HG03575 (cell line): ENCODE data around the gene SLC12A8.

Experiments used
- ATAC-seq: cut with Tn5 transposase; IDR thresholded peaks from one replicate; pipeline ENCODE4 v1.9.1; 2021; ENCODE audit not compliant: unreplicated experiment, insufficient number of reproducible peaks, low FRiP score; ENCODE audit errors: extremely low read depth

The SLC12A8 gene

DNA sequence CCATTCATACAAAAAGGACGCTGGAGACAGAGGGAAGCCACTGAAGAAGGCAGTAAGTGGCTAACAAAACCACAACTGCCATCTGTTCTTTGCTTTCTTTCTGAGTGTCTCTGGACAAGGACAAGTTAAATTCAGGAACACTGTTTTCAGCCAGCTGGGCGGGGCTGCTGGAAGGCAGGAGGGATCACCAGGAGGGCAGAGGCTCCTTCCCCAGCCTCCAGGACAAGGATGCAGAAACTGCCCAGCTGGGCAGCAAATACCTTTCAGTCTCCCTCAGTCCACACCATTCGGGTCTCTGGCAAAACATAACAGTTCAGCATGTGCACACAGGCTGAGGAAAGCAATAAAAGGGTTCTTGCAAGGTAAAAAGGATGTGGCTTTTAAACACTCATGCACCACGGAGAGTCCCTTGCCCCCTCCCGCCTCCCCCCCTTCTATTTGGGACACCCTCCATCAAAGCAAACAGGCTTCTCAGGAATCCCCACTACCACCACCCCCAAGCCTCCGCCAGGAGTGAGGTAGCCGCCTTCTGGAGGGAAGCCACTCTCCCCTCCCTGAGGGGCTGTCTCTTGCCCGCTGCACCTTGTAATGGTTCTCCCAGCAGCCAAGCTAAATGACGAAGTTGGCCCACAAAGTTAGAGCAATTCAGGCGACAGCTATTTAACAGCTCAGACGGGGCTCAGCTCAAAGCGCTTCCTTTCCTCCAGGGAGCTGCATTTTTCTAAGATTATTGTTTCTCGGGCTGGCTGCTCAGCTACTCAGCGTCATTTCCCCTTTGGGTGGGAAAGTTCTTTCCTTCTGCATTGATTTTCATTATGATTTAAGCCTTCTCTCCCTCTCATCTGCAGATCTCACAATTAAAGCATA, 160.6 kb downstream of the SLC12A8 start:
- no peak for ATAC-seq

DNA sequence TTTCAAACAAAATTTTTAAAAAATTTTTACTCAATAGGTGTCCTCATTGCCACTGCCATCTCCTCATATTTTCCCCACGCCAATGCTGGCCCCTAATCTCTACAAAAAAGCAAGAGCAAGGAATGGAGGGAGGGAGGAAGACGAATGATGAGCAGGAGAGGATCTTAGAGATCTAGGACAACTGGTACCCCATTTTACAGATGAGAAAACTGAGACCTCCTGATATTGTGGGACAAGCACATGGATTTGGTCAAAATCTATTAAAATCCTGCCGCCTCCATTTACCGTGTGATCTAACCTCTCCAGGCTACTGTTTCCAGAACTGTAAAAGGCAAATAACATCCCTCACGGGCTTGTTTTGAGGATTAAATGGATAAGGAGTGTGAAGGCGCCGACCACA, 161.3 kb downstream of the SLC12A8 start:
- no peak for ATAC-seq

DNA sequence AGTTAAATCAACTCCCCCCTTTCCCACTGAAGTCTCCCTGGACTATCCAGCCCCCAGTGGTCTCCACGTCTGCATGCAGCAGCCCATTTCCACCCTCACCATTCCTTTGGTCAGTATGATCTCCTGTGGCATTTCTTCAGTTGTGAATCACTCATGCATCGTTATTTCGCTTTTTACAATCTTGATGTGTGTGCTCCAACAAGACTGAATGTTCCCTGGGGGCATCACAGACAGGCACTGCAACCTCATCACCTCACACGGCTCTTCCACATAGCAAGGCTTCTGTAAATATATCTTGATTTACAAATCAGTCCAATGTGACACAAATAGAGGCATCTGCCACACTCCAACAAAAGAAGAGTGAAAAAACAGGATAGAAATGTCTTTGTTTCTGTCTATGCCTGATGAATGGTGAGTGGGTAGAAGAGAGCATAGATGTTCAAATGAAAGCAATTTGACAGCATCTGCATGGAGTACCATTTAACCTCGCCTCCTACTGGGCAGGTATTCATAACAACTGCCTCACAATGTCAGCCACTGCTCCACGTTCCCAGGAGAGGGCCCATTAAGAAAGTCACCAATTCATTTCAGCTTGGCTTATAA, 162.0 kb downstream of the SLC12A8 start:
- no peak for ATAC-seq

DNA sequence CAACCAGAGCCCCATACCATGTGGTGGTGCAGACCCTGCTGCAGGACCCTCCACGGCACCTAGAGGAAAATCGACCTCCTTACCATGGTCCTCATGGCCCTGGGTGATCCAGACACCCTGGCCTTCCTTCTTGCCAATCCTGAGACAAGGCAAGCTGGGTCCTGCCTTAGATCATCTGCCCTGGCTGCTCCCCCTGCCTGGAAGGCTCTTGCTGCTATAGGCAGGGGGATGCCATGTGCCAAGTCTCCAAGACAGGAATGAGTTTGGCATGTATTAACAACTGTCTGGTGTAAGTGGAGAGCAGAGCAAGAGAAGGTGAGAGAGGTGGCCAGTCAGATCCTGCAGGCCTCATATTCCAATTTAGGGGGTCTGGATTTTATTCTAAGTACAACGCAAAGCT, 164.3 kb downstream of the SLC12A8 start:
- ATAC-seq = no peak

DNA sequence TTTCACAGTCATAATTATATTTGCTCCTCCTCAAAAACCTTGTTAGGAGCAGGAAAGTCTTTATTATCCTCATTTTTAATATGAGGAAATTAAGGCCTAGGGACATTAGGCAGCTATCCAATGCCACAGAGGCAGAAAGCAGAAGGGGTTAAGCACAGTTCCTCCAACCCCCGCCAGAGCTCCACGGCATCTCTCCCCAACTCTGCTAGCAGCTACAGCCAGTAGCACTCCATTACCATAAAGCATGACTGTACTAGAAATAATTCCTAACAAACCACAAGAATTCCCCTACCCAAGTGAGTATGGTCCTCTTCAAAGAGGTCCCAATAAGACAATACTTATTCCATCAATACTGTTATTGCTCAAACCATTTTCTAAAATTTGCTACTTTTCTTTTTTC, 166.6 kb downstream of the SLC12A8 start:
- no peak for ATAC-seq

DNA sequence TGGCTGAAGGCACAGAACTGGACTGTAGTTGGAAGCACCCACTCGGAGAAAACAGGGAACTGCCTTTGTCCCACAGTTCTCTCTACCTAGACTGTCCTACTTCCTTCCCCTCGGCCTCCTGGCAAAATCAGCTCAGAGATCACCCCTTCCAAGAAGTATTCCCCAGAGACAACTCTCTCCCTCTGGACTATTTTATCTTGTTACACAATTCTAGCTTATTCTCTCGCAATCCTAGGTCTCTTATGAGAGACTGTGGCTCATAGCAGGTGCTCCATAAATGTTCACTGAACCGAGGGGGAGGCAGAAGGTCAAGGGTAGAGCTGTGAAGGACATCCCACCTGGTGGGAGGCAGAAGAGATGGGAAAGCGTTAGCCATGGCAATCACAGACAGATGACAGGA, 167.4 kb downstream of the SLC12A8 start:
- no peak for ATAC-seq

DNA sequence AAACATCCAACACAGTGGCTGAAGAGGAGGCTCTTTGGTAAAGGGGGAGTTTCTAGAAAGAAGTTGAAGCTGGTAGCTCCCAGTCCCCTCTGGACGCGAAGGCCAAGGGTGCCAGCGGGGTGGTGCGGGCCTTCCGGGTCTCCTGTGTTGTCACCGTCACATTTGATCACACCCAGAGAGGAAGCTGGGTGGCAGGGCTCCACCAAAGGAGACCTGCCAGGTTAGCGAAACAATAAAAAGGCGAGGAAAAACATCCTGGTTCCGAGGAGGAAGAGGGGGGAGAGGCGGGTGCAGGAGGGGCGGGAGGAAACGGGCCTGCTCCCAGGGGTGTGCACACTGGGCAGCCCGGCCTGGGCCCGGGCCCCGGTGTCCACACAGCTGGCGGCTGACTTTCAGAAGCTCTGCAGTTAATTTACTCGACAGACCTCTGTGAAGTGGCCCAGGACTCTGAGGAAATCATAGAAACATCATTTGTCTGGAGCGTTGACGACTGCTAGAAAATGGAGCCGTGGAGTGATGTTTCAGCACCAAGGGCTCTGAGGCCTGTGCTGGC, 168.9 kb downstream of the SLC12A8 start:
- no peak for ATAC-seq

DNA sequence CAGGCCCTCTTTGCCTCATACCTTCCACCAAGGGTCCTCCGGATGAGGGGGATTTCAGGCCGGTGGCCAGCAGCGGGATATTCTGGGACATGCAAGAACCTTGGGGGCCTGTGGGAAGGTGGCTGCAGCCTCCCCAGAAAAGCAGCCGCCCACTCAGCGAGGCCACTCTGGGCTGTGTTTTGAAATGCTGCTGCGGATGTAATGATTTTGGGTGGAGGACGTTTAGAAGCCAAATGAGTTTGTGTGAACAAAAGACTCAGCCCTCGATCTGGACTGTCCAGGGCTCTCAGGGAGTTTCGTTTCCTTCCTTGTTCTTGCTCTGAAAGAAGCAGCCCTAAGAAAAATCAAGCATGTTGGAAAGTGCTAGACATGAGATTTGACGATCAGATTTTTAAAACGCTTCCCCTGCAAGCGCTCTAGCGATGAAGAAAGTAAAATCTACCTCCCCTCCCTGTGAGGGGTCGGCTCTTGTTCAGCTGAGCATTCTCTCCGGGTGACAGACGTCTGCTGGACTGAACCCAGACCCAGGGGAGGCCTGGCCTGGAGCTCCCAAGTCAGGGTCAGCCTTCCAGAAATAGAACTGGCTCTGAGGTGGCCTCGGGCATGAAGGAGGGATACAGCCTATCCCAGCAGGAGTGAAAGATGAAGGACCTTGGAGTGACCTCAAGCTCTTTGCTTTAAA, 169.7 kb downstream of the SLC12A8 start:
- no peak for ATAC-seq

DNA sequence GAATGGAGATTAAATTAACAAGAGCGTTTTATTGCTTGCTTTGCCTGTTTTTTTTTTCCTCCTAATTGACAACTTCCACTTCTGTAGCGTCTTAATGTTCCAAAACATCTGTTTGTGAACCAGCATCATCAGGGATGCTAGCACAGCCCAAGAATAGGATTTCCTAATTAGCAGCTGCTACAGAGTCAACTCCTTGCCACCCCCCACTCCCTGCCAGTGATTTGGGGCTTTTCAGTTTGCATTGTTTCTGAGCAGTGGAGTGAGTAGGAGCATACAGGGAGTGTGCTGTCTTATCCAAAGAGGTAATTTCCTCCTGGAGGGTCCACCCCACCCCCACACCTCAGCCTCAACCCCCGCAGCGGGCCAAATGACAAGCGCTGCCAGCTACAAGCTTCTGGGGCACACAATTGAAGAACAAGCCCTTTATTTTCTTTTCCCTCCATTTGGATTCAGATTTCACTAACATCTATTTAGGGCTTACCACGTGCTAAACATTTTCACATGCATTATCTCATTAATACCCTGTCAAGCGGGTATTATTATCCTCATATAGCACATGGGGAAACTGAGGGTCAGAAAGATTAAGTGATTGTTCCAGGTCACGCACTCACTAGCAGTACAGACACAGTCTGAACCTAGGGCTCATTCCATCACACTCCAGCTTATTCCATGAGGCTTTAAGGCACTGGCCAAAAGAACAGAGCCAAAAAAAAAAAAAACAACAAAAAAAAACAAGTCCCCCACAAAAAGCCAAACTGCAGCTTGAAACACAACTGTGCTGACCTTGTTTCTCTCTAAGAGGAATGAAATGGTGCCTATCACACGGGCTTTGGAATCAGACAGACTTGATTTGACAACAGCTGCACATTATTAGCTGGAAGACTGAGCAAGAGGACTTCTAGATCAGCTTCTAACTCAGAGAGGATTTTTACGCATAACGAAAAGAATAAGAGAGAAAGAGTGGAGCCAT, 173.1 kb downstream of the SLC12A8 start:
- no peak for ATAC-seq

DNA sequence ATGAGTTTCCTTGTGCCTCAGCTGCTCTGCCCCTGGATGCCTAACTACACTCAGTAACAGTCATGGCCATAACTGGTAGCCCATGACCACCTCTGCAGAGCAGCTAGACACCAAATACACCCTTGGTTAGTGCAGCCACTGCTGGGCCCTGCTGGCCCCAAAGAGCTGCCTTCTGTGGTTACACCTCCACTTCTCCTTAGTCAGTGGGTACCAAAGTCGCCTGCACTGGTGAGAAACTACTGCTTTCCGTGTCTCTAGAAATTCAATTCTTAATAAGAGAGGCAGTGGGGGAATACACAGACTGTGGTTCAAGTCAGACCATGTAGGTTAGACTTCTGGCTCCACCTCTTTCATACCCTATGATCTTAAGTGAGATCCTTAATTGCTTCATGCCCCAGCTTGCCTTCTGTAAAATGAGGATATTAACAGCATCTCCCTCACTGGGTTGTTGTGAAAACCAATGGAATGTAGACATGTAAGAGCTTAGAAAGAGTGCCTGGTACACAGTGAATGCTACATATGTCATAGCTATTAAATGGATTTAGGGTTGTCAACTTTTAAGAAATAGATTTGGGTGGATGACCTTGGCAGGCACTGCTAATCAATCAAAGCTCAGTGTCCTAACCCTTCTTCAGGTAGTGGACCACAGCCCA, 174.9 kb downstream of the SLC12A8 start:
- no peak for ATAC-seq

DNA sequence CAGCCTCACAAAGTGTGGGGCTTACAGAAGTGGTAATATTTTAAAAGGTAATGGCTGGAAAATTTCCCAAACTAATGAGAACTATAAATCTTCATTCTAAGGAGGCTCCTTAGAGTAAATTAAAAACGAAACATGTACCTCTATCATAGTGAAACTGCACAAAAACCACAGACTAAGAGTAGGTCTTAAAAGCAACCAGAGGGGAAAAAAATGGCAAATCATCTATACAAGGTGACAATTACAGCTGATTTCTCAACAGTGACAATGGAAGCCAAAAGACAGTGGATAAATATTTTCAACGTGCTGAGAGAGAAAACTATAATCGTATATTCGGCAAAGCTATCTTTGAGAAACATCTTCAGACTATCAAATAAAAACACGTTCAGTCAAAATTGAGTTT, 177.3 kb downstream of the SLC12A8 start:
- no peak for ATAC-seq

DNA sequence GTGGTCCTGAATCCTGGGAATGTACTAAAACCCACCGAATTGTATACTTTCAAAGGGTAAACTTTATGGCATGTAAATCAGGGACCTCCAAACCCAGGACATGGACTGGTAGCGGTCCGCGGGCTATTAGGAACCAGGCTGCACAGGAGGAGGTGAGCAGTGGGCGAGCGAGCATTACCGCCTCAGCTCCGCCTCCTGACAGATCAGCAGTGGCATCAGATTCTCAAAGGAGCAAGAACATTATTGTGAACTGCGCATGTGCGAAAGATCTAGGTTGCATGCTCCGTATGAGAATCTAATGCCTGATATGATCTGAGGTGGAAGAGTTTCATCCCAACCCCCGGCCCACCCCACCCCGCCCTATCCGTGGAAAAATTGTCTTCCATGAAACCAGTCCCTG, 178.9 kb downstream of the SLC12A8 start:
- no peak for ATAC-seq

DNA sequence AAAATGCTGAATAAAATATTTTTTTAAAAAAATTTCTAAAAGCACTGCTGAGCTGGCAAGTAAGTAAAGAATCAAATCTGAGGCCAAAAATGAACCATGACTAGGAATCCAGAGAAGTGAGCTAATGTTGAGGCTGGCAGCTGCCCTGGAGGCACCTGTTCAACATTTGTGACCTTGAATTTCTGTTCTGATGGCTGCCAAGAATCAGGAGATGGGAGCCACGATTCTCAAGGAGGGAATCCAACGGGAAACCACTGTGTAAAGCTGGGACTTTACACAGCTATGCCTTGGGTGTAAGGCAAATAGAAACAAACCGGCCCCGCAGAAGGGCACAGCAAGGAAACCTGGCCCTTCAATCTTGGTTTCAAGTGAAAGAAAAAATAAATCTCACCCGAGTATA, 179.4 kb downstream of the SLC12A8 start:
- ATAC-seq = no peak

DNA sequence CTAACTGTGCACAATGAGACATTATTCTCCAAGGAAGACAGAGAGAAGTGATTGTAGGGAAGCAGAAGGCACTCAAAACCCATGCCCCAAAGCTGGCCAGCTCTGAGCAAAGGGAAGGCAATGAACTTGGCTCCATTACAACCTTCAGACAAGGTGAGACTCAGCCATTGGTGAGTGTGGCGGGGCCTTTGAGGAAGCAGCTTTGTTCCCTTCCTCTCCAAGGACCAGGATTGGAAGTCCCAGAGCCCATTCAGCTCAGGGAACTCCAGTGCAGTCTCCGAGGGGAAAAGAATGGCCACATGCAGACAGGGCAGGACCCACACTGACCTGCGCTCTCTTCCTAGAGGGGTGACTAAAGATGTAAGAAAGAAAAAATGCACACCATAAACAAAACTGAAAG, 179.9 kb downstream of the SLC12A8 start:
- no peak for ATAC-seq
